ENCODE data around the gene ESR1.

ESR1 gene

GRCh38 chr6:152087701-152088100, 280.2 kb downstream of the ESR1 start:
- Mint-ChIP-seq H3K4me1 (ENCODE audit: low read depth) (no peaks in the 10 kb centered on the region), H3K27ac (no peak overlapping the region), H3K27me3 (no peaks in the 10 kb centered on the region), H3K4me3 (no peak overlapping the region), H3K9me3 (ENCODE audit: low read depth) (no peaks in the 10 kb centered on the region), H3K36me3 (no peaks in the 10 kb centered on the region)

- no peaks in the 10 kb centered on the region for H3K4me1 Mint-ChIP-seq (ENCODE audit: low read depth)
- no peak overlapping the region for H3K4me3 Mint-ChIP-seq
- H3K27ac Mint-ChIP-seq = no peak overlapping the region
- H3K9me3 Mint-ChIP-seq (ENCODE audit: low read depth) = no peaks in the 10 kb centered on the region
- no peaks in the 10 kb centered on the region for H3K27me3 Mint-ChIP-seq
- no peaks in the 10 kb centered on the region for H3K36me3 Mint-ChIP-seq
These were observed 282.5 kb downstream of the ESR1 start for GRCh38 chr6:152089992-152090391.

GRCh38 chr6:152091201-152091600, 283.7 kb downstream of the ESR1 start:
- Mint-ChIP-seq H3K4me1 (ENCODE audit: low read depth) (no peaks in the 10 kb centered on the region), H3K27ac (no peak overlapping the region)

GRCh38 chr6:152091851-152092341, 284.4 kb downstream of the ESR1 start:
- H3K9me3 Mint-ChIP-seq (ENCODE audit: low read depth) = no peaks in the 10 kb centered on the region
- no peaks in the 10 kb centered on the region for H3K27me3 Mint-ChIP-seq
- H3K36me3 Mint-ChIP-seq = no peaks in the 10 kb centered on the region
- no peaks in the 10 kb centered on the region for H3K4me1 Mint-ChIP-seq (ENCODE audit: low read depth)
- no peak overlapping the region for H3K4me3 Mint-ChIP-seq
- no peak overlapping the region for H3K27ac Mint-ChIP-seq

More at GRCh38 chr6:152091201-152091600, 283.7 kb downstream of the ESR1 start:
- Mint-ChIP-seq H3K27me3 (no peaks in the 10 kb centered on the region), H3K9me3 (ENCODE audit: low read depth) (no peaks in the 10 kb centered on the region), H3K4me3 (no peak overlapping the region), H3K36me3 (no peaks in the 10 kb centered on the region)

- H3K9me3 Mint-ChIP-seq (ENCODE audit: low read depth) = no peaks in the 10 kb centered on the region
- no peak overlapping the region for H3K4me3 Mint-ChIP-seq
- no peaks in the 10 kb centered on the region for H3K27me3 Mint-ChIP-seq
- H3K4me1 Mint-ChIP-seq (ENCODE audit: low read depth) = no peaks in the 10 kb centered on the region
- H3K36me3 Mint-ChIP-seq = no peaks in the 10 kb centered on the region
- H3K27ac Mint-ChIP-seq = no peak overlapping the region
These were observed 286.2 kb downstream of the ESR1 start for GRCh38 chr6:152093711-152094110.

GRCh38 chr6:152094276-152094675, 286.8 kb downstream of the ESR1 start:
- H3K4me3 Mint-ChIP-seq = no peak overlapping the region
- no peaks in the 10 kb centered on the region for H3K36me3 Mint-ChIP-seq
- H3K27ac Mint-ChIP-seq = no peak overlapping the region
- H3K4me1 Mint-ChIP-seq (ENCODE audit: low read depth) = no peaks in the 10 kb centered on the region
- no peaks in the 10 kb centered on the region for H3K9me3 Mint-ChIP-seq (ENCODE audit: low read depth)
- no peaks in the 10 kb centered on the region for H3K27me3 Mint-ChIP-seq

- Mint-ChIP-seq H3K36me3 (no peaks in the 10 kb centered on the region), H3K27me3 (no peaks in the 10 kb centered on the region), H3K4me1 (ENCODE audit: low read depth) (no peaks in the 10 kb centered on the region), H3K4me3 (no peak overlapping the region), H3K27ac (no peak overlapping the region), H3K9me3 (ENCODE audit: low read depth) (no peaks in the 10 kb centered on the region)
These were observed 287.6 kb downstream of the ESR1 start for GRCh38 chr6:152094992-152095592.

- H3K27me3 Mint-ChIP-seq = no peaks in the 10 kb centered on the region
- no peaks in the 10 kb centered on the region for H3K36me3 Mint-ChIP-seq
- H3K4me1 Mint-ChIP-seq (ENCODE audit: low read depth) = no peaks in the 10 kb centered on the region
- no peaks in the 10 kb centered on the region for H3K9me3 Mint-ChIP-seq (ENCODE audit: low read depth)
- H3K27ac Mint-ChIP-seq = no peak overlapping the region
- H3K4me3 Mint-ChIP-seq = no peak overlapping the region
These were observed 289.5 kb downstream of the ESR1 start for GRCh38 chr6:152096863-152097496.

GRCh38 chr6:152098683-152099082, 291.2 kb downstream of the ESR1 start:
- no peak overlapping the region for H3K4me3 Mint-ChIP-seq
- no peak overlapping the region for H3K27ac Mint-ChIP-seq
- H3K36me3 Mint-ChIP-seq = no peaks in the 10 kb centered on the region
- no peaks in the 10 kb centered on the region for H3K9me3 Mint-ChIP-seq (ENCODE audit: low read depth)
- no peaks in the 10 kb centered on the region for H3K4me1 Mint-ChIP-seq (ENCODE audit: low read depth)
- H3K27me3 Mint-ChIP-seq = no peaks in the 10 kb centered on the region

GRCh38 chr6:152099446-152100182, 292.1 kb downstream of the ESR1 start:
- Mint-ChIP-seq H3K4me1 (ENCODE audit: low read depth) (no peaks in the 10 kb centered on the region), H3K4me3 (no peak overlapping the region), H3K27ac (no peak overlapping the region), H3K27me3 (no peaks in the 10 kb centered on the region), H3K36me3 (no peaks in the 10 kb centered on the region), H3K9me3 (ENCODE audit: low read depth) (no peaks in the 10 kb centered on the region)

GRCh38 chr6:152100183-152100618, 292.7 kb downstream of the ESR1 start:
- Mint-ChIP-seq H3K9me3 (ENCODE audit: low read depth) (no peaks in the 10 kb centered on the region), H3K27ac (no peak overlapping the region), H3K27me3 (no peaks in the 10 kb centered on the region), H3K4me3 (no peak overlapping the region), H3K36me3 (no peaks in the 10 kb centered on the region), H3K4me1 (ENCODE audit: low read depth) (no peaks in the 10 kb centered on the region)

- H3K27ac Mint-ChIP-seq = no peak overlapping the region
- H3K4me1 Mint-ChIP-seq (ENCODE audit: low read depth) = peaks cover 2% of the 10 kb centered on the region
- H3K36me3 Mint-ChIP-seq = peaks cover 3% of the 10 kb centered on the region
- H3K4me3 Mint-ChIP-seq = no peak overlapping the region
- no peaks in the 10 kb centered on the region for H3K9me3 Mint-ChIP-seq (ENCODE audit: low read depth)
- H3K27me3 Mint-ChIP-seq = peaks cover 5% of the 10 kb centered on the region
These were observed 300.5 kb downstream of the ESR1 start for GRCh38 chr6:152107973-152108372.

GRCh38 chr6:152110886-152111820, 303.7 kb downstream of the ESR1 start:
- Mint-ChIP-seq H3K9me3 (ENCODE audit: low read depth) (no peaks in the 10 kb centered on the region), H3K36me3 (peaks cover 3% of the 10 kb centered on the region), H3K4me3 (no peak overlapping the region), H3K27ac (no peak overlapping the region), H3K4me1 (ENCODE audit: low read depth) (peaks cover 2% of the 10 kb centered on the region), H3K27me3 (peaks cover 5% of the 10 kb centered on the region)

- H3K27ac Mint-ChIP-seq = no peak overlapping the region
- peaks cover 5% of the 10 kb centered on the region for H3K27me3 Mint-ChIP-seq
- H3K36me3 Mint-ChIP-seq = peaks cover 3% of the 10 kb centered on the region
- peaks cover 2% of the 10 kb centered on the region for H3K4me1 Mint-ChIP-seq (ENCODE audit: low read depth)
- no peak overlapping the region for H3K4me3 Mint-ChIP-seq
- no peaks in the 10 kb centered on the region for H3K9me3 Mint-ChIP-seq (ENCODE audit: low read depth)
These were observed 305.2 kb downstream of the ESR1 start for GRCh38 chr6:152112491-152113261.

All from activated naive CD8-positive, alpha-beta T cell (primary cell).